NT2/D1 (cell line): ENCODE measurements around the gene ANKRD42.

ENCODE experiments used
- SUZ12 ChIP-seq: IDR thresholded peaks from 2 replicates; pipeline ENCODE4 v1.6.1; 2011; ENCODE audit not compliant: insufficient read length, insufficient read depth; ENCODE audit errors: extremely low read depth
- ZNF274 ChIP-seq: IDR thresholded peaks from 2 replicates; pipeline ENCODE4 v1.6.1; 2011; ENCODE audit warnings: mild to moderate bottlenecking, low read depth, low read length

DNA sequence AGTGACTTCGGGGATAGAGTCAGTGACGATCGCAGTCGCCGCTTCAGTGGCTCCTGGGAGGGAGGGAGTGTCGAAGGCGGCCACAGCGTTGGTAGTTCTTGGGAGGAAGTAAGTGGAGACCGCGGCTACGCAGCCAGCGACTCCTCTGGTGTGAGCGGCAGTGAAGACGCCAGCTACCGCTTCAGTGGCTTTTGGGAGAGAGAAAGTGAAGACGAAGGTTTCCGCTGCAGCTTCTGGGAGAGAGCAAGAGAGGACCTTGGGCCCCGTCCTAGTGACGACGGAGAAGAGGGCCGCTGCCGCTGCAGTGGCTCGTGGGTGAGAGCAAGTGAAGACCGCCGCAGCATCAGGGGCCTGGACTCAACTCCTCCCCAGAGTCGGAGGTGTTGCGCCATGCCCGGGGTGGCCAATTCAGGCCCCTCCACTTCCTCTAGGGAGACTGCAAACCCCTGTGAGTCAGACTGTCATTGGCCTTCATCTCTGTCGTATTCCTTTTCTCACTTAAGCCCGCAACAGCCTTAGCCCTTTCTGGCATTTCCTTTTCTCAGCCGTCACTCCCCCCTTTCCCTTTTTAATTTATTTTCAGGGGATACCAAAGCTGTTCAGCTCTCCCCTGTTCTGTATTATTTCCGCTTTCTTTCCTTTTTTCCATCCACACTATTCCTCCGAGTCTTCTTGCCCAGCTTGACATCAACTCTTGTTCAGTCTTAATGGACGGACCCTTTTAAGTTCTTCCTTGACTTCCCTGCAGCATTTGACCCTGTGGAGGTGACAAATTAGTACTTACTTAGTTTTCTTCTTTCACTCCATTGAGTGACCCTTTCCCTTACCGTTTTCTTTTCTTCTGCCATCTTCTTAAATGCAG is 1.0 kb downstream of the ANKRD42 start:
- no peak for TF ChIP-seq ZNF274
- TF ChIP-seq SUZ12: no peak
